ENCODE results near the gene IL1RL1. TPM values are rescaled to one million over a fixed set of nuclear protein-coding genes. Genes with fewer than 3 reads are reported as not detected.

The IL1RL1 gene
- polyA plus RNA-seq, 1 donor from 2014 or later: not detected

GRCh38 chr2:102273619-102274211 lies 37.6 kb upstream of the IL1RL1 start:
- no peaks in the 10 kb centered on the region for H3K36me3 ChIP-seq (ENCODE audit: insufficient read depth, low read length)
- no peak overlapping the region for H3K9ac ChIP-seq (ENCODE audit: low read length)
- H4K20me1 ChIP-seq (ENCODE audit: insufficient read depth): no peaks in the 10 kb centered on the region
- H3K27ac ChIP-seq (ENCODE audit: low read length): no peak overlapping the region
- H3K9me2 ChIP-seq (ENCODE audit: insufficient read depth, low read length): no peaks in the 10 kb centered on the region
- H3K4me2 ChIP-seq (ENCODE audit: low read length): no peak overlapping the region
- H2AFZ ChIP-seq (ENCODE audit: low read depth, low read length): no peak overlapping the region
- no peaks in the 10 kb centered on the region for H3K9me3 ChIP-seq (ENCODE audit: low read length)
- no peak for TF ChIP-seq SMC3 (conservative IDR thresholded peaks at IDR 0.05; ENCODE audit: poor library complexity)
- no peak for TF ChIP-seq POLR2AphosphoS5 (IDR thresholded peaks at IDR 0.05)
- TF ChIP-seq RAD21 (conservative IDR thresholded peaks at IDR 0.05): no peak
- no peak for TF ChIP-seq EP300 (conservative IDR thresholded peaks at IDR 0.05; ENCODE audit: poor library complexity, severe bottlenecking)
- no peak for TF ChIP-seq TAF1 (IDR thresholded peaks at IDR 0.05; ENCODE audit: low read depth)
- no peak for TF ChIP-seq EZH2 (IDR thresholded peaks at IDR 0.05; ENCODE audit: borderline replicate concordance, insufficient read depth, low read length, poor library complexity, severe bottlenecking)
- TF ChIP-seq REST (IDR thresholded peaks at IDR 0.05; ENCODE audit: borderline replicate concordance): no peak
- TF ChIP-seq CTCF (IDR thresholded peaks at IDR 0.05; ENCODE audit: poor library complexity, severe bottlenecking): no peak
- no peak for TF ChIP-seq MXI1 (conservative IDR thresholded peaks at IDR 0.05; ENCODE audit: poor library complexity, severe bottlenecking)
- no peaks in the 10 kb centered on the region for H3K79me2 ChIP-seq (replicated peaks; ENCODE audit: insufficient read depth, low read length)
- H3F3A ChIP-seq (ENCODE audit: insufficient read depth, low read length, poor library complexity, severe bottlenecking): no peaks in the 10 kb centered on the region
- H3K4me3 ChIP-seq (ENCODE audit: low read length): no peak overlapping the region
- no peaks in the 10 kb centered on the region for H3K27me3 ChIP-seq (ENCODE audit: insufficient read depth, low read depth, low read length)

DNA sequence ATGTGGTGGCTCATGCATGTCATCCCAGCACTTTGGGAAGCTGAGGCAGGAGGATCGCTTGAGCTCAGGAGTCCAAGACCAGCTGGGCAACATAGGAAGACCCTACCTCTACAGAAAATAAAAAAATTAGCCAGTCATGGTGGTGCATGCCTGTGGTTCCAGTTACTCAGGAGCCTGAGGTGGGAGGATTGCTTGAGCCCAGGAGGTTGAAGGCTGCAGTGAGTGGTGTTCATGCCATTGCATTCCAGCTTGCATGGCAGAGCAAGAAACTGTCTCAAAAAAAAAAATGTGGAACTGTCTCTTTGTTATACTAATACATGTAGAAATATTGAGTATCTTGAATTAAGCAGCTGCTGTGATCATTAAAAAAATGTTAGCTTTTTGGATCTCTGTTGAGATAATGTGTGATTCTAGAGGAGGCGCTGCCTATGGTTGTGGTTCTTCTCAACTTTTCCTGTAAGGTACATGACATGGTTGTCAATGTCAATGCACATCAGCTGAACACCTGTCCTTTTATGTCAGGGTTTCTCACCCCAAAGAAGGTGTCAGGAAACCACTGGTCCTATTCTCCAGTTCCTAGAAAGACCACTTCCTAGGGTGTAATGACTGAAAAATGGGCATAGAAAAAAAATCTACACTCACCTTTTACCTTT lies 34.7 kb upstream of the IL1RL1 start:
- H3K27me3 ChIP-seq (ENCODE audit: insufficient read depth, low read depth, low read length): no peaks in the 10 kb centered on the region
- no peak for TF ChIP-seq MXI1 (conservative IDR thresholded peaks at IDR 0.05; ENCODE audit: poor library complexity, severe bottlenecking)
- no peak for TF ChIP-seq TAF1 (IDR thresholded peaks at IDR 0.05; ENCODE audit: low read depth)
- TF ChIP-seq EP300 (conservative IDR thresholded peaks at IDR 0.05; ENCODE audit: poor library complexity, severe bottlenecking): no peak
- TF ChIP-seq RAD21 (conservative IDR thresholded peaks at IDR 0.05): no peak
- no peak for TF ChIP-seq REST (IDR thresholded peaks at IDR 0.05; ENCODE audit: borderline replicate concordance)
- TF ChIP-seq POLR2AphosphoS5 (IDR thresholded peaks at IDR 0.05): no peak
- TF ChIP-seq CTCF (IDR thresholded peaks at IDR 0.05; ENCODE audit: poor library complexity, severe bottlenecking): no peak
- TF ChIP-seq SMC3 (conservative IDR thresholded peaks at IDR 0.05; ENCODE audit: poor library complexity): no peak
- TF ChIP-seq EZH2 (IDR thresholded peaks at IDR 0.05; ENCODE audit: borderline replicate concordance, insufficient read depth, low read length, poor library complexity, severe bottlenecking): no peak

More for the DNA sequence above, 34.7 kb upstream of the IL1RL1 start:
- H3K79me2 ChIP-seq (replicated peaks; ENCODE audit: insufficient read depth, low read length): no peaks in the 10 kb centered on the region
- H4K20me1 ChIP-seq (ENCODE audit: insufficient read depth): no peaks in the 10 kb centered on the region
- no peak overlapping the region for H3K4me3 ChIP-seq (ENCODE audit: low read length)
- H3K4me2 ChIP-seq (ENCODE audit: low read length): no peak overlapping the region
- H3F3A ChIP-seq (ENCODE audit: insufficient read depth, low read length, poor library complexity, severe bottlenecking): no peaks in the 10 kb centered on the region
- H3K9me2 ChIP-seq (ENCODE audit: insufficient read depth, low read length): no peaks in the 10 kb centered on the region
- H2AFZ ChIP-seq (ENCODE audit: low read depth, low read length): no peak overlapping the region
- no peaks in the 10 kb centered on the region for H3K36me3 ChIP-seq (ENCODE audit: insufficient read depth, low read length)
- H3K9me3 ChIP-seq (ENCODE audit: low read length): no peaks in the 10 kb centered on the region
- H3K9ac ChIP-seq (ENCODE audit: low read length): no peak overlapping the region
- no peak overlapping the region for H3K27ac ChIP-seq (ENCODE audit: low read length)
